Cardiac fibroblast (primary cell): ENCODE results near the gene PANK1.
"Not testable (repeated sequence)": the region's sequence is repeated elsewhere in the genome, so short reads cannot be mapped to it uniquely, and the experiment has no call there.

Experiments
- DNase-seq, 2 donors: peaks; one replicate each; pipeline versions ENCODE4 v3.0.0 to v3.0.0-alpha.2; 2010; ENCODE audit warnings: low read depth in 2 of 2
- H3K4me3 ChIP-seq, 2 donors: replicated peaks in 1 of 2; 1 replicate in 1 of 2; 2 replicates in 1 of 2; pipeline ENCODE4 v1.5.1; 2011; ENCODE audit warnings: low read depth in 2 of 2, low read length in 2 of 2, mild to moderate bottlenecking in 2 of 2, moderate library complexity in 1 of 2
- CTCF ChIP-seq: IDR thresholded peaks from one replicate; pipeline ENCODE4 v1.5.1; 2011; ENCODE audit warnings: low read depth, mild to moderate bottlenecking, low read length, inconsistent platforms

The PANK1 gene

GRCh38 chr10:89549510-89549909 is 95.5 kb downstream of the PANK1 start:
- no peak overlapping the region for H3K4me3 ChIP-seq
- DNase-seq = no peak
- TF ChIP-seq CTCF = no peak

GRCh38 chr10:89548673-89549072 is 96.4 kb downstream of the PANK1 start:
- DNase-seq = no peak
- no peak for TF ChIP-seq CTCF
- no peak overlapping the region for H3K4me3 ChIP-seq

DNA sequence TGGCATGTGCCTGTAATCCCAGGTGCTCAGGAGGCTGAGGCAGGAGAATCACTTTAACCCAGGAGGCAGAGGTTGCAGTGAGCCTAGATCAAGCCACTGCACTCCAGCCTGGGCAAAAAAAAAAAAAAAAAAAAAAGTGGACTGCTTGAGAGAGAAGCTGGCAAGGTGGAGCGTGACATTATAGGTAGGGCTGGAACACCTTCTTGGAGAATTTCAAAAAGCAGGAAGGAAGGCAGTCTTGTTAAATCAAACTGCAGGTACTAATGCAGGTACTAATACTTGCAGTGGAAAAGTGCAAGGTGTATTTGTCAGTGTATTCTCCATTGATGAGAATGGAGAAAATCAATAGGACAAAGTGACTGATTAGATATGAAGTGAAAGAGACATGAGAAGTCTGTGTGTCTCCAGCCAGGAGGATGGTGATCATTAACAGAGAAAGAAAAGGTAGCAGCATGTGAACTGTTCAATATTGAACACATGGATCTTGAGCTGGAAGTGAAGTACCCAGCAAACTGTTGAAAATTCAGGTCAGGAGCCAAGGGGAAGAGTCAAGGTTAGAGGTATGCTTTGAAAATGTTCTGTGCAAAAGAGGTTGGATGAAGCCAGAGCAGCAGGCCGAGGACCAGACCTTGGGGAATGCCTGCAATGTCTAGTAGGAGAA is 97.1 kb downstream of the PANK1 start:
- DNase-seq = no peak
- no peak overlapping the region for H3K4me3 ChIP-seq
- no peak for TF ChIP-seq CTCF

DNA sequence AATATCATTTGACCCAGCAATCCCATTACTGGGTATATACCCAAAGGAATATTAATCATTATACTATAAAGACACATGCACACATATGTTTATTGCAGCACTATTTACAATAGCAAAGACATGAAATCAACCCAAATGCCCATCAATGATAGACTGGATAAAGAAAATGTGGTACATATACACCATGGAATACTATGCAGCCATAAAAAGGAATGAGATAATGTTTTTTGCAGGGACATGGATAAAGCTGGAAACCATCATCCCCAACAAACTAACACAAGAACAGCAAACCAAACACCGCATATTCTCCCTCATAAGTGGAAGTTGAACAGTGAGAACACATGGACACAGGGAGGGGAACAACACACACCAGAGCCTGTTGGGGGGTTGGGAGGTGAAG is 98.4 kb downstream of the PANK1 start:
- not testable (repeated sequence) for DNase-seq, H3K4me3 ChIP-seq

GRCh38 chr10:89543841-89544240 is 101.2 kb downstream of the PANK1 start:
- no peak for TF ChIP-seq CTCF
- DNase-seq = no peak
- no peak overlapping the region for H3K4me3 ChIP-seq

DNA sequence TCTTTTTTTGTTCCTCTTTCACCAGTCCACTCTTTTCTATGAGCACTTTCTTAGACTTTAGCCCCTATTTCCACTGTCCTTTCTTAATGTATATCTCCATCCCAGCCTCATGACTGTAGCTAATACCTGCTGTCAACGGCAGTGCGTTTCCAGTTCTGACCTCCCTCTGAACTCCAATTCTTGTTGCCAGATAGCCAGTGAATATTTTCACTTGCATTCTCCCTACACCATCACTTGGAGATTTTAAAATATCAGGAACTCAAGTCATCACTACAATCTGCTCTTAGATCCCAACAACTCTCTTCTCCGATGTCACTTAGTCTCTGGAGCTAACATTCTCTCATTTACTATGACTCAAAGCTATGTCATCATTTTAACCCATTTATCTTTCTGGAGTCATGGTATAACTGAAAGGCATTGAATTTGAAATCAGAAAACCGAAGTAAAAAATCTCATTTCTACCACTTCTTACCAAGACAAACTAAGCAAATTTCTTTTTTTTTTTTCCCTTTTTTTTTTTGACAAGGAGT is 104.6 kb downstream of the PANK1 start:
- TF ChIP-seq CTCF = no peak
- peak in 1 of 2 donors; percentile 65 for DNase-seq

GRCh38 chr10:89537364-89537763 is 107.7 kb downstream of the PANK1 start:
- TF ChIP-seq CTCF = no peak
- H3K4me3 ChIP-seq = no peak overlapping the region
- DNase-seq = no peak

More for the DNA sequence above, 104.6 kb downstream of the PANK1 start:
- no peak overlapping the region for H3K4me3 ChIP-seq
